Loucy (cell line): ENCODE results near the gene MRS2.

ENCODE experiments used
- H2AFZ ChIP-seq: fragments of 200-600 bp; sonication (generic); 2 replicates; pipeline ENCODE4 v1.6.0; 2016; ENCODE audit warnings: antibody characterized with exemption, mild to moderate bottlenecking, low read length, moderate library complexity
- H3F3A ChIP-seq: fragments of 200-600 bp; 2 replicates; pipeline ENCODE4 v1.6.0; 2016; ENCODE audit warnings: antibody characterized with exemption, low read depth, mild to moderate bottlenecking
- H3K27me3 ChIP-seq: fragments of 200-600 bp; sonication (generic); 2 replicates; pipeline ENCODE4 v1.6.1; 2014; ENCODE audit warnings: low read length, mild to moderate bottlenecking; ENCODE audit not compliant: insufficient read depth, poor library complexity, severe bottlenecking
- H3K36me3 ChIP-seq: fragments of 200-600 bp; sonication (generic); 2 replicates; pipeline ENCODE4 v1.6.1; 2016; ENCODE audit warnings: low read length; ENCODE audit not compliant: insufficient read depth
- H3K4me1 ChIP-seq: fragments of 200-600 bp; sonication (generic); 2 replicates; pipeline ENCODE4 v1.5.1; 2014; ENCODE audit warnings: low read length, mild to moderate bottlenecking; ENCODE audit not compliant: insufficient read depth, poor library complexity, severe bottlenecking
- H3K4me2 ChIP-seq: fragments of 200-600 bp; sonication (generic); 2 replicates; pipeline ENCODE4 v1.6.0; 2014; ENCODE audit warnings: antibody characterized with exemption, low read length, low read depth, mild to moderate bottlenecking; ENCODE audit not compliant: poor library complexity, severe bottlenecking
- H3K4me3 ChIP-seq: fragments of 200-600 bp; sonication (generic); 2 replicates; pipeline ENCODE4 v1.5.1; 2014; ENCODE audit warnings: low read length, mild to moderate bottlenecking, mixed read lengths; ENCODE audit not compliant: poor library complexity, severe bottlenecking
- H3K79me2 ChIP-seq: fragments of 200-600 bp; sonication (generic); 2 replicates; pipeline ENCODE4 v1.6.1; 2014; ENCODE audit warnings: low read length; ENCODE audit not compliant: insufficient read depth
- H3K9ac ChIP-seq: fragments of 200-600 bp; sonication (generic); 2 replicates; pipeline ENCODE4 v1.6.0; 2014; ENCODE audit warnings: mild to moderate bottlenecking, low read depth, low read length, moderate library complexity; ENCODE audit not compliant: poor library complexity, severe bottlenecking
- H3K9me2 ChIP-seq: fragments of 200-600 bp; sonication (generic); replicated peaks from 2 replicates; pipeline ENCODE4 v1.6.1; 2016; ENCODE audit warnings: low read depth, low read length, mixed read lengths
- H3K9me3 ChIP-seq: fragments of 200-600 bp; sonication (generic); 2 replicates; pipeline ENCODE4 v1.6.1; 2014; ENCODE audit warnings: mild to moderate bottlenecking, antibody characterized with exemption, low read length, low read depth; ENCODE audit not compliant: insufficient read depth
- H4K20me1 ChIP-seq: fragments of 200-600 bp; sonication (generic); 2 replicates; pipeline ENCODE4 v1.6.0; 2014; ENCODE audit warnings: antibody characterized with exemption, low read length, mild to moderate bottlenecking; ENCODE audit not compliant: insufficient read depth, poor library complexity, severe bottlenecking
- EZH2phosphoT487 ChIP-seq: fragments of 200-600 bp; IDR thresholded peaks from 2 replicates; pipeline ENCODE4 v1.6.1; 2018; ENCODE audit warnings: antibody characterized with exemption, mild to moderate bottlenecking, moderate library complexity, borderline replicate concordance
- TF ChIP-seq, protein P1 (sequence below): fragments of 200-600 bp; sonication (generic); conservative IDR thresholded peaks from 2 replicates; pipeline ENCODE4 v1.5.1; 2014; ENCODE audit warnings: mild to moderate bottlenecking, antibody characterized with exemption, low read length

Gene MRS2

DNA sequence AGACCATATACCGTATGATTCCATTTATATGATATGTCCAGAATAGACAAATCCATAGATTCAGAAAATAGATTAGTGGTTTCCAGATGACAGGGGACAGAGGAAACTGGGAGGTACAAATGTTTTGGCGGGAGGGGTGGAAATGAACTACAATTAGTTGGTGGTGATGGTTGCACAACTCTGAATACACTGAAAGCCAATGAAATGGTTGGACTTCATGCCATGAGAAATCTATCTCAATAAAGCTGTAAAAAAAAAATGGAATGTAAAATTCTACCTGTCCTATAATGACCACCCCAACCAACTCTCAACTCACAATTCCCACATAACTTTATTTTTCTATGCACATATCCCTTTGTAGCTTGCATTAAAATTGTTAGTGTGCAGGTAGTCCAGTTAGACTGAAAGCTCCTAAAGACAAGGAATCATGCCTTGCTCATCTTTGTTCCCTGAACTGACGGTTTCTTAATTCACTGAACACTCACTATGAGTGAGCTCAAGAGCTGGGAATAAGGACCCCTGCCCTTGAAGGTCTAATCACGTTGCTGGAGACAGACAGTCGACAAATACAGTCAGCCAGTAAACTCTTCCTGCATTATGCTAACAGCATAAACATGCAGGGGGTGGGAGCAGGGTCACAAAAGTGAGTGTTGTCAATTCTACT, 46.3 kb upstream of the MRS2 start:
- Histone ChIP-seq H3K4me3 (no peak overlapping the region), H3K27me3 (peaks cover 4% of the 10 kb centered on the region), H4K20me1 (no peaks in the 10 kb centered on the region), H2AFZ (no peak overlapping the region), H3K79me2 (no peaks in the 10 kb centered on the region), H3K4me2 (no peak overlapping the region), H3K9me2 (no peaks in the 10 kb centered on the region), H3K9ac (no peak overlapping the region), H3F3A (no peaks in the 10 kb centered on the region), H3K4me1 (no peaks in the 10 kb centered on the region), H3K9me3 (no peaks in the 10 kb centered on the region), H3K36me3 (no peaks in the 10 kb centered on the region)
- TF ChIP-seq EZH2phosphoT487: no peak
- TF ChIP-seq, protein P1, sequence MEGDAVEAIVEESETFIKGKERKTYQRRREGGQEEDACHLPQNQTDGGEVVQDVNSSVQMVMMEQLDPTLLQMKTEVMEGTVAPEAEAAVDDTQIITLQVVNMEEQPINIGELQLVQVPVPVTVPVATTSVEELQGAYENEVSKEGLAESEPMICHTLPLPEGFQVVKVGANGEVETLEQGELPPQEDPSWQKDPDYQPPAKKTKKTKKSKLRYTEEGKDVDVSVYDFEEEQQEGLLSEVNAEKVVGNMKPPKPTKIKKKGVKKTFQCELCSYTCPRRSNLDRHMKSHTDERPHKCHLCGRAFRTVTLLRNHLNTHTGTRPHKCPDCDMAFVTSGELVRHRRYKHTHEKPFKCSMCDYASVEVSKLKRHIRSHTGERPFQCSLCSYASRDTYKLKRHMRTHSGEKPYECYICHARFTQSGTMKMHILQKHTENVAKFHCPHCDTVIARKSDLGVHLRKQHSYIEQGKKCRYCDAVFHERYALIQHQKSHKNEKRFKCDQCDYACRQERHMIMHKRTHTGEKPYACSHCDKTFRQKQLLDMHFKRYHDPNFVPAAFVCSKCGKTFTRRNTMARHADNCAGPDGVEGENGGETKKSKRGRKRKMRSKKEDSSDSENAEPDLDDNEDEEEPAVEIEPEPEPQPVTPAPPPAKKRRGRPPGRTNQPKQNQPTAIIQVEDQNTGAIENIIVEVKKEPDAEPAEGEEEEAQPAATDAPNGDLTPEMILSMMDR: no peak

DNA sequence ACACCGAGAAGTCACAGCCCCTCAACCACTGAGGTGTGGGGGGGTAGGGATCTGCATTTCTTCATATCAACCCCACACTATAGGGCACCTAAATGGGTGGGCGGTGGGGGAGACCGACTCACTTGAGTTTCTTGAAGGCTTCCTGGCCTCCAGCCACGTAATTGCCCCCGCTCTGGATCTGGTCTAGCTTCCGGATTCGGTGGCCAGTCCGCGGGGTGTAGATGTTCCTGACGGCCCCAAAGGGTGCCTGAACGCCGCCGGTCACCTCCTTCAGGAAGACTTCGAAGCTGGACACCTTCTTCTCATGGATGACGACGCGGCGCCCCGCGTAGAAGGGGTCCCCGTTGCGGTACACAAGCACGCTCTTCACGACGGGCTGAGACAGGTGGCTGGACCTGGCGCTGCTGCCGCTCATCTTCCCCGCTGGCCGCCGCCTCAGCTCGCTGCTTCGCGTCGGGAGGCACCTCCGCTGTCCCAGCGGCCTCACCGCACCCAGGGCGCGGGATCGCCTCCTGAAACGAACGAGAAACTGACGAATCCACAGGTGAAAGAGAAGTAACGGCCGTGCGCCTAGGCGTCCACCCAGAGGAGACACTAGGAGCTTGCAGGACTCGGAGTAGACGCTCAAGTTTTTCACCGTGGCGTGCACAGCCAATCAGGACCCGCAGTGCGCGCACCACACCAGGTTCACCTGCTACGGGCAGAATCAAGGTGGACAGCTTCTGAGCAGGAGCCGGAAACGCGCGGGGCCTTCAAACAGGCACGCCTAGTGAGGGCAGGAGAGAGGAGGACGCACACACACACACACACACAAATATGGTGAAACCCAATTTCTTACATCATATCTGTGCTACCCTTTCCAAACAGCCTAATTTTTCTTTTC, 45.2 kb upstream of the MRS2 start, which contains the start of gene DCDC2:
DCDC2 (minus strand) TSS at position 724 of the 883 bp plus-strand sequence; CDS start at position 415, 309 bp downstream.
- H3K4me3 ChIP-seq: no peak within 1 kb of the TSS
- no peak within 1 kb of the TSS for H2AFZ ChIP-seq
- H3K9ac ChIP-seq: no peak within 1 kb of the TSS
- H3K4me2 ChIP-seq: no peak within 1 kb of the TSS
- no peaks in the 10 kb centered on the region for H3K79me2 ChIP-seq
- no peaks in the 10 kb centered on the region for H3K4me1 ChIP-seq
- TF ChIP-seq, protein P1: no peak
- TF ChIP-seq EZH2phosphoT487: no peak
- no peaks in the 10 kb centered on the region for H3K9me3 ChIP-seq
- H3K9me2 ChIP-seq: no peaks in the 10 kb centered on the region
- H3K27me3 ChIP-seq: peaks cover 4% of the 10 kb centered on the region
- no peaks in the 10 kb centered on the region for H3K36me3 ChIP-seq
- no peaks in the 10 kb centered on the region for H3F3A ChIP-seq
- H4K20me1 ChIP-seq: no peaks in the 10 kb centered on the region

DNA sequence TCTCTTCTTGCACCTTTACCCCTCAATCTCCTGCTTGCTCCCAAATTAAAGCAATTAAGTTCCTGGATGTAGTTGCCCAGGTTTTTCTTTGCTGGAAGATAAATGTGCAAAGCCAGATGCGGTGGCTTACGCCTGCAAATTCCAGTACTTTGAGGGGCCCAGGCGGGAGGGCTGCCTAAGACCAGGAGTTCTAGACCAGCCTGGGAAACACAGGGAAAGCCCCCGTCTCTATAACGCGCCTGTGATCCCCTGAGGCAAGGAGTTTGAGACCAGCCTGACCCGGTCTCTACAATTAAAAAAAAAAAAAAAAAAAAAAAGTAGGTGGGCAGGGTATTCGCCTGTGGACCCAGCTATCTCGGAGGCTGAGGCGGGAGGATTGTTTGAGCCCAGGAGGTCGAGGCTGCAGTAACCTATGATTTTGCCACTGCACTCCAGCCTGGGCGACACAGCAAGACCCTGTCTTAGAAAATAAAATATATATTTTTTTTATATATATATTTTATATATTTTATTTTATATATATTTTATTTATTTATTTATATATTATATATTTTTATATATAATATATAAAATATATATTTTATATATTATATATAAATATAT, 44.4 kb upstream of the MRS2 start:
- Histone ChIP-seq H3K79me2 (no peaks in the 10 kb centered on the region), H3K4me3 (no peak overlapping the region), H3K4me2 (no peak overlapping the region)

More for the DNA sequence above, 44.4 kb upstream of the MRS2 start:
- H3K36me3 ChIP-seq: no peaks in the 10 kb centered on the region
- H3K9me2 ChIP-seq: no peaks in the 10 kb centered on the region
- no peaks in the 10 kb centered on the region for H3K4me1 ChIP-seq
- no peaks in the 10 kb centered on the region for H3K9me3 ChIP-seq
- H3K9ac ChIP-seq: no peak overlapping the region
- H3K27me3 ChIP-seq: peaks cover 4% of the 10 kb centered on the region
- TF ChIP-seq EZH2phosphoT487: no peak
- TF ChIP-seq, protein P1: no peak
- H4K20me1 ChIP-seq: no peaks in the 10 kb centered on the region
- no peaks in the 10 kb centered on the region for H3F3A ChIP-seq
- H2AFZ ChIP-seq: no peak overlapping the region
